Cardiac septum (tissue), 1 donor: Measurements from ENCODE around the gene CARM1. TPM values are rescaled to one million over a fixed set of nuclear protein-coding genes. Genes with fewer than 3 reads are reported as not detected.

Source experiments
- DNase-seq: peaks from one replicate; pipeline ENCODE4 v3.0.0-alpha.2; 2020; ENCODE audit warnings: low spot score
- intact Hi-C: fragments of 100-400 bp; cut with DNase I; formaldehyde crosslinking; loops from one replicate; pipeline ENCODE4 v1.14.0; 2022
- microRNA-seq: library from miRNA; unstranded; fragments of <30 nt; microRNA quantifications from one replicate; pipeline ENCODE4 v1.2.0, GENCODE V29; 2020
- total RNA-seq: library from RNA; stranded (reverse); fragmentation: NEBNext Ultra II Directional; extraction: Animal tissue kit (Norgen Biotek cat#: 25700); gene quantifications from one replicate; pipeline ENCODE4 v1.2.1, GENCODE V29; 2021
- donor health status: DM: no; HTN: no; CAD: no.

The CARM1 gene
- total RNA-seq, 1 donor from 2014 or later: 28.1 TPM

- intact Hi-C loops: loop anchor here (2.0 kb wide), 1 partner anchor 32 kb away; the partner anchor contains the start of genes TIMM29 and YIPF2
- peak; percentile 84 for DNase-seq
These were observed 89.9 kb downstream of the CARM1 start for GRCh38 chr19:10961073-10961860.

GRCh38 chr19:10962863-10963262 is 91.5 kb downstream of the CARM1 start:
- DNase-seq: no peak
- intact Hi-C loops: no loop called here

GRCh38 chr19:10963865-10964264 is 92.5 kb downstream of the CARM1 start:
- DNase-seq: no peak
- intact Hi-C loops: no loop called here

- intact Hi-C loops: no loop called here
- DNase-seq: no peak
These were observed 93.5 kb downstream of the CARM1 start for GRCh38 chr19:10964903-10965302.

GRCh38 chr19:10965398-10965797 is 94.0 kb downstream of the CARM1 start:
- no peak for DNase-seq
- intact Hi-C loops: no loop called here

GRCh38 chr19:10966809-10967208 is 95.5 kb downstream of the CARM1 start:
- DNase-seq: no peak
- intact Hi-C loops: no loop called here

- intact Hi-C loops: no loop called here
- DNase-seq: no peak
These were observed 97.3 kb downstream of the CARM1 start for GRCh38 chr19:10968527-10969135.

GRCh38 chr19:10971107-10971726 is 99.9 kb downstream of the CARM1 start:
- intact Hi-C loops: no loop called here

More at GRCh38 chr19:10971107-10971726, 99.9 kb downstream of the CARM1 start:
- DNase-seq: no peak

Small RNA genes lying within 50 kb of the gene (microRNA-seq; reads per million reads assigned to microRNA genes)
- not detected for gene MIR6793

Other genes with a start within 250 kb of the CARM1 start
- 114 TPM for gene SLC44A2, start 246.0 kb upstream of the CARM1 start, total RNA-seq
- 115 TPM for gene ILF3, start 217.2 kb upstream of the CARM1 start, total RNA-seq
- 24.9 TPM for gene QTRT1, start 170.1 kb upstream of the CARM1 start, total RNA-seq
- gene DNM2, start 153.5 kb upstream of the CARM1 start, total RNA-seq: 138 TPM
- gene TMED1, start 35.3 kb upstream of the CARM1 start, total RNA-seq: 25.6 TPM
- 0.32 TPM for gene C19orf38, start 23.1 kb upstream of the CARM1 start, total RNA-seq
- gene YIPF2, start 57.1 kb downstream of the CARM1 start, total RNA-seq: 20.8 TPM
- 14.1 TPM for gene TIMM29, start 57.3 kb downstream of the CARM1 start, total RNA-seq
- gene SMARCA4, start 89.5 kb downstream of the CARM1 start, total RNA-seq: 52.2 TPM
- gene LDLR, start 217.9 kb downstream of the CARM1 start, total RNA-seq: 22.1 TPM